HAP-1 (cell line): ENCODE data around the gene DAAM1.

Experiments
- DNase-seq, 2 experiments: peaks; one replicate each; pipeline ENCODE4 v3.0.0-alpha.2; 2016 to 2020; ENCODE audit warnings: low spot score in 2 of 2
- H3K27me3 ChIP-seq: fragments of 250-450 bp; sonication (Bioruptor Pico); 2 replicates; pipeline ENCODE4 v1.5.1; 2020; ENCODE audit warnings: low read depth, mild to moderate bottlenecking, moderate library complexity
- H3K36me3 ChIP-seq: fragments of 250-450 bp; sonication (Bioruptor Pico); replicated peaks from 2 replicates; pipeline ENCODE4 v1.5.1; 2020; ENCODE audit warnings: mild to moderate bottlenecking
- H3K4me1 ChIP-seq: fragments of 250-450 bp; sonication (Bioruptor Pico); 2 replicates; pipeline ENCODE4 v1.5.1; 2020; ENCODE audit warnings: mild to moderate bottlenecking
- H3K4me3 ChIP-seq: fragments of 250-450 bp; sonication (Bioruptor Pico); 2 replicates; pipeline ENCODE4 v1.5.1; 2020; ENCODE audit warnings: mild to moderate bottlenecking, moderate library complexity
- H3K9me3 ChIP-seq: fragments of 250-450 bp; sonication (Bioruptor Pico); 2 replicates; pipeline ENCODE4 v1.5.1; 2020; ENCODE audit warnings: mild to moderate bottlenecking, moderate library complexity
- in situ Hi-C: fragments of 300-500 bp; cut with MboI; formaldehyde crosslinking; loops from 3 replicates; pipeline ENCODE4 v1.14.3; 2020; ENCODE audit warnings: low sequenced_read_pairs, inconsistent platforms, mixed read lengths

The DAAM1 gene

DNA sequence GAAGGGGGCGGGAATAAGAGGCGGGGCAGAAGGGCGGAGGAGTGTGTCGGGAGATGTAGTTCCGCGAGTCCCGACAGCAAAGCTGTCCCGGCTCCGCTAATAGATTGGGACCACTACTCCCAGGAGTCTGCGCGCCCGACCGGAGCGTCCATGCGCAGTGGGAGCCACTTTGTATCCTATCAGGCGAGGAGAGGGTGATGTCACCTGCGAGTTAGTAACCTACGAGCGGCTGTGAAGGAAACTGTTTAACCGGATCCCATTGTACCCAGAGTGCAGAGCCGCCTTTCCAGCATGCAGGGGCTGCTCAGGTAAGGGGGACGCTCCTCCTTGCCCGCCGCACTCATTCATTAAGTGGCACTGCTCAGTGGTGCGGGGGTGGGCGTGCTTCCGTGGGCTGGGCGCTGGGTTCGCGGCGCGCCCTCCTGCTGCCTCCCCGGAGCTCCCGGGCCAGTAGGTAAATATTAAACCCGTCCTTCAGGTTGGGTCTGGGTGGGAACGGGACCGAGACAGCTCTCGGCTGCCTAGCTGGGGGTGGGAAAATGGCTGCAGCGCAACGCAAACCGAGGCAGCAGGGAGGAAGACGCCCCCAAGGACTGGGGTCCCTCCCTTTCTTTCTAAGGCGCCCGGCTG, at the start of gene DAAM1:
TSS of gene DAAM1 (plus strand) at position 207 of the 630 bp plus-strand sequence. CDS start 74,811 bp downstream, outside the sequence.
- DNase-seq, result peak; percentile 97 to 99
- peak within 1 kb of the TSS; percentile 85 for H3K4me3 ChIP-seq
- no peaks in the 10 kb centered on the region for H3K36me3 ChIP-seq
- in situ Hi-C loops, result loop anchor here (5.0 kb wide), 1 partner anchor 56 kb away; no protein-coding TSS in a partner anchor
- no peaks in the 10 kb centered on the region for H3K9me3 ChIP-seq
- H3K4me1 ChIP-seq, result peaks cover 25% of the 10 kb centered on the region
- no peaks in the 10 kb centered on the region for H3K27me3 ChIP-seq

- no peak for DNase-seq
- Histone ChIP-seq H3K4me3 (no peak overlapping the region), H3K9me3 (no peaks in the 10 kb centered on the region), H3K36me3 (no peaks in the 10 kb centered on the region), H3K4me1 (peaks cover 3% of the 10 kb centered on the region; the same call in 1 of the 2 replicates), H3K27me3 (no peaks in the 10 kb centered on the region)
- in situ Hi-C loops, result no loop called here
Measured at GRCh38 chr14:59139324-59139723, 49.1 kb upstream of the DAAM1 start.

DNA sequence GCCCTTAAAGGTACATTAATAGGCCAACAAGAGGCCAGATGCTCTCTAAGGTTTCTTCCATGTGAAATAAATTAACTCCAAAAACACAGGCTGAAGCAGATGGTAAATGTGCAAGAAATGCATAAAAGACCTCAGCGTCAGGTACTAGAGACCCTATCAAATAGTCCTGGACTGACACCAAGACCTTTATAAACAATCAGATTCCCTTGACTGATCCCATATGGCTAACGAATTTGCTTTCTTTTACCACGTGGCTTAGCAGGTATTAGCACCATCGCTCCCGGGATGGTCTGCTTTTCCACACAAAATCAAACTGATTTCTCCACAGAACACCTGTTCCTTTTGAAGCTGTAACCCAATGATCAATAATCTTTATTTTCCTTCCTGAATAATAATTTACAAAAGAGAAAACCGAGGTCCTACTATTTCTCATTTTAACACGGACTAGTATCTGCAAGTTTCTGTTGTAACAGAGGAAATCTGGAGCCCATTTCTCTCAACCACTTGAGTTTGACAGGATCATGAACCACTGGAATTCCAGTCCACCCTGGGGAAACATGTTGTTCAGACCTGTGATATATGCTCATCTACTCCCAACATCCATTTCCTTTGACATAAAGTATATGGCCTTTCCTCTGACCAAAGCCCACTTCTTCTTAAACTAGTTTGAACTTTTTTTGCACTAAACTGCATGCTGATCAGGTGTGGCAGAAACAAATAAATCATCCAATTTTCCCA, 48.2 kb upstream of the DAAM1 start:
- Histone ChIP-seq H3K4me1 (peaks cover 11% of the 10 kb centered on the region), H3K36me3 (no peaks in the 10 kb centered on the region), H3K9me3 (no peaks in the 10 kb centered on the region), H3K27me3 (no peaks in the 10 kb centered on the region), H3K4me3 (no peak overlapping the region)
- in situ Hi-C loops, result no loop called here
- DNase-seq, result no peak

DNA sequence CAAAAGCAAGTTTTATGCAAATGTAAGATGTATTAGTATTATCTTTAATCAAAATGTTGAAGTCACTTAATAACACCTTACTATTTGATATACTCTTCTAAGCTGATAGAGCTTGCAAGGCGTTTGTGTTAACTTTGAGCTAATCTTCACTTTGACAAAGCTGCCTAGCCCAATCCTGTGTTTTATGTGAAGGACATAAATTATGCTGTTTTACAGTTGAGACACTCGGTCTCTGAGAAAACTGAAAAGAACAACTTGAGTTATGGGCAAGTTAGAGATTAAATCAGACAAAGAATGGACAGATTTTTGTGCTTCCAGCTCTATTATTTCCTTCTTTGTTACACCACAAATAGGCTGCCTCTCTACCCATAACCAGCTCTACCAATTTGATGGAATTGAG, 42.0 kb upstream of the DAAM1 start:
- DNase-seq, result peak in 1 of 2 experiments; percentile 91
- in situ Hi-C loops, result no loop called here
- Histone ChIP-seq H3K9me3 (no peaks in the 10 kb centered on the region), H3K4me1 (peaks cover 49% of the 10 kb centered on the region), H3K27me3 (no peaks in the 10 kb centered on the region), H3K36me3 (no peaks in the 10 kb centered on the region), H3K4me3 (no peak overlapping the region)

- H3K4me3 ChIP-seq, result no peak overlapping the region
- H3K4me1 ChIP-seq, result peaks cover 49% of the 10 kb centered on the region
- H3K9me3 ChIP-seq, result no peaks in the 10 kb centered on the region
- H3K27me3 ChIP-seq, result no peaks in the 10 kb centered on the region
- DNase-seq, result peak in 1 of 2 experiments; percentile 64
- H3K36me3 ChIP-seq, result no peaks in the 10 kb centered on the region
- in situ Hi-C loops, result no loop called here
Measured at GRCh38 chr14:59147007-59147406, 41.5 kb upstream of the DAAM1 start.

DNA sequence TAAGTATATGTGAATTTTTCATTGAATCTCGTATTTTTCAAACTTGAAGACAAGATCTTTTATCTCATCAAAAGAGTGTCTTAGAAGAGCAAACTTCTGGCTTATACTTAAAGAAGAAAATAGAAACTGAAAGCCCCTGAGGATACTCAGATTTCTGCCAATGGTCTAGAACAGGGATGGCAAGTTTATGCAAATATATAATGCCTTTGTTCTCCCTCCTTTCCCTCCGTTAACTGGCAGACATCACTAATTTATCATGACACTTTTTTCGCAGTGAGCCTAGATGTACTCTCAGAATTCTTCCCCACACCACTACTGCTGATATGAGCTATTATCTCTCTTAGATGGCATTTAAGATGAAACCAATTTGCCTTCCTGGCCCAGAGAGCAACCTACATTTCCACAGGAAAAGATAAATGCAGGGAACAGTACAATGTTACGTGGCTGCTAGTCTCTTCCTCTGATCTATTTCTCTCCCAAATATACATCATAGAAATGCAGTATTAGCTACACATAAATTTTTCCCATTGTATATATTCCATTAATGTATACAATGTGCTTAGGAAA, 40.0 kb upstream of the DAAM1 start:
- H3K4me3 ChIP-seq, result no peak overlapping the region
- H3K9me3 ChIP-seq, result no peaks in the 10 kb centered on the region
- in situ Hi-C loops, result no loop called here
- H3K4me1 ChIP-seq, result peaks cover 49% of the 10 kb centered on the region
- DNase-seq, result peak in 1 of 2 experiments; percentile 46
- no peaks in the 10 kb centered on the region for H3K27me3 ChIP-seq
- no peaks in the 10 kb centered on the region for H3K36me3 ChIP-seq

DNA sequence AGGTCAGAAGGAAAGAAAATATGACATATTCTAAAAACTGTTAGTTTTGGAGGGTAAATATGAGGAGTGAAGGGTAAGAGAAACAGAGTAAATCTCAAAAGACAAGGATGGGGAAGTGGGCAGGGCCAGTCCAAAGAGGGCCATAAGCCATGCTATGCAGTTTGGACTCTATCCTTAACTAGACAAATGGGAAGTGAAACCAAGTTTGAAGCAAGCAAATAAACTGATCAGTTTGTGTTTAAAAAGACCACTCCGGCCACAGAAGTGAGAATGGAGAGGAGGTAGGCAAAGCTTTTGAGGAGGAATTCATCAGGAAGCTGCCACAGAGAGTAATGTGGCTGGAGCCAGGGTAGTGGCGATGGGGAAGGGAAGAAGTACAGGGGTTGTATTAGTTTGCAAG, 37.5 kb upstream of the DAAM1 start:
- Histone ChIP-seq H3K36me3 (no peaks in the 10 kb centered on the region), H3K9me3 (no peaks in the 10 kb centered on the region), H3K4me1 (peaks cover 34% of the 10 kb centered on the region), H3K27me3 (no peaks in the 10 kb centered on the region), H3K4me3 (no peak overlapping the region)
- no peak for DNase-seq
- in situ Hi-C loops, result no loop called here

DNA sequence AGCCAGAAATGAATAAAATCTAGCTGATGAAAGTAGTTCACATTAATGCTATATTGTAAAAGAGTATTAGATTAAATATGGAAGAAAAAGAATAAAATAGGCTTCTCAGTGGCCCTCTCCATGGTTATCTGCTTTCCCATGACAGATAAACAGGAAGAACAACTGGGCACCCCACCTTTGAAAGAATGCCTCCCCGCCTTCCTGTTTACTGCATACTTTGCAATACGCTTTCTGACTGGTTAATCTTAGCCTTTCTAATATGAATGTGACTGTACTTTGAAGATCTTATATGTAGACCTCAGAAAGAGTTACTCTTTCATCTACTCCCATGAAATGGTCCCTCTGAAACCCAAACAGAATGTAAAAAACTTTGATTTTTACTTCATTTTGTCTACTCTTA, 34.1 kb upstream of the DAAM1 start:
- Histone ChIP-seq H3K4me3 (no peak overlapping the region), H3K27me3 (peaks cover 3% of the 10 kb centered on the region; the same call in 1 of the 2 replicates), H3K9me3 (no peaks in the 10 kb centered on the region), H3K4me1 (peaks cover 13% of the 10 kb centered on the region), H3K36me3 (no peaks in the 10 kb centered on the region)
- DNase-seq, result no peak
- in situ Hi-C loops, result no loop called here

GRCh38 chr14:59155886-59156285, 32.6 kb upstream of the DAAM1 start:
- H3K4me3 ChIP-seq, result no peak overlapping the region
- H3K36me3 ChIP-seq, result no peaks in the 10 kb centered on the region
- peaks cover 9% of the 10 kb centered on the region for H3K4me1 ChIP-seq
- peaks cover 15% of the 10 kb centered on the region for H3K27me3 ChIP-seq
- no peak for DNase-seq
- no peaks in the 10 kb centered on the region for H3K9me3 ChIP-seq
- in situ Hi-C loops, result no loop called here

GRCh38 chr14:59159169-59159568, 29.3 kb upstream of the DAAM1 start:
- H3K36me3 ChIP-seq, result no peaks in the 10 kb centered on the region

DNA sequence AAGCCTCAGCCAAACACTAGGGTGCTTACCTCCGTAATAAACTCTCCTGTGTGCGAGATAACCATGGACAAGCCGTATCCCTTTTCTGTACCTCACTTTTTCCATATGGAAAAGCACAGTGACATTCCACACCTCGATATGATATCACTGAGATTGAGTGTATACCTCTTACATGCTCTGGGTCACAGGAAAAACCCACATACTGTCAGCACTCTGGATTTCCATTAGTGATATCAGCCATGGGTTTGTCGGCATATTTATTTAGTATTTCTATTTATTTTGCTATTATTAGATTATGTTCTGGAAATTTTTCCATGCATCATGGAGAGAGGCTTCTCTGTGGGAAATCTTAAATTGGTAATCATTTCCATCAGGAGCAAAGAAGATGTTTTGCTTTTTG, 28.0 kb upstream of the DAAM1 start:
- peaks cover 25% of the 10 kb centered on the region for H3K4me1 ChIP-seq
- no peaks in the 10 kb centered on the region for H3K9me3 ChIP-seq
- no peak for DNase-seq
- H3K4me3 ChIP-seq, result no peak overlapping the region
- H3K27me3 ChIP-seq, result peaks cover 29% of the 10 kb centered on the region
- in situ Hi-C loops, result no loop called here
- H3K36me3 ChIP-seq, result no peaks in the 10 kb centered on the region

More at GRCh38 chr14:59159169-59159568, 29.3 kb upstream of the DAAM1 start:
- Histone ChIP-seq H3K9me3 (no peaks in the 10 kb centered on the region), H3K4me1 (peaks cover 25% of the 10 kb centered on the region), H3K27me3 (peaks cover 28% of the 10 kb centered on the region), H3K4me3 (no peak overlapping the region)
- no peak for DNase-seq
- in situ Hi-C loops, result no loop called here

DNA sequence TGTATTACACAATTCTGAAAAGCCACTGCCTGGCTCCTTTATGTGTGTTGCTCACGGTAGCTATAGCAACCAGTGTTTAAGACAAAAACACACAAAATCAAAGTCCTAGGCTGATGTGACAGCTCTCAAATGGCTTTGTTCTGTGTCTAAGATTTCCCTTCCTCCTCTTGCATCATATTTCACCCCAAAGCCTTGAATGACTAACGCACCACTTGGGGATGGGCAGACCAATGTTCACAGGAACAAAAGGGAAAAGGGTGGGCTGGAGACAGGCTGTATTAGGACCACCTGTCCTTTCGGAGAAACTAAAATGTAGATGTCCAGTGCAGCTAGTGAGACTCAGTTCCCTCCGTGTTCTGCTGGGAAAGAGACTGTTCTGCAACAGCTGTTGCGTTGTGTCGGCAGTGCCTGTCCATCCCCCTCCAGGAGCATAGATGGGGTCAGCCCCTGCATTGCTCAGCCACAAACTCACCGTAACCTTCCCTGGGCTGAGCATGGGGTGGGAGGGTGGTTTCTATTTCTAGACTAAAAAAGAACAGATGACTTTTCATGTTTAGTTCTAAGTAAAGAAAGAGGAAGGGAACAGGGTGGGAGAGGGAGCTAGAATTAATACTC, 26.8 kb upstream of the DAAM1 start:
- Histone ChIP-seq H3K27me3 (peaks cover 30% of the 10 kb centered on the region), H3K4me1 (peaks cover 25% of the 10 kb centered on the region), H3K36me3 (no peaks in the 10 kb centered on the region), H3K9me3 (no peaks in the 10 kb centered on the region), H3K4me3 (no peak overlapping the region)
- DNase-seq, result peak; percentile 40 to 66
- in situ Hi-C loops, result no loop called here

DNA sequence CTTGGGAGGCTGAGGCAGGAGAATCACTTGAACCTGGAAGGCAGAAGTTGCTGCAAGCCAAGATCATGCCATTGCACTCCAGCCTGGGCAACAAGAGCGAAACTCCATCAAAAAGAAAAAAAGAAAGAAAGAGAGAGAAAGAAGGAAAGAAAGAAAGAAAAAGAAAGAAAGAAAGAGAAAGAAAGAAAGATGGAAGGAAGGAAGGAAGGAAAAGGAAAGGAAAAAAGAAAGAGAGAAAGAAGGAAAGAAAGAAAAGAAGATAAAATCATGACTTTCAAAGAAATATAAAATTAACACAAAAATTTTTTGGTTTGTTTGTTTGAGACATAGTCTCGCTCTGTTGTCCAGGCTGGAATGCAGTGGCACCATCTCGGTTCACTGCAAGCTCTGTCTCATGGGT, 22.2 kb upstream of the DAAM1 start:
- Histone ChIP-seq H3K9me3 (no peaks in the 10 kb centered on the region), H3K36me3 (no peaks in the 10 kb centered on the region), H3K27me3 (peaks cover 12% of the 10 kb centered on the region), H3K4me3 (no peak overlapping the region), H3K4me1 (peaks cover 16% of the 10 kb centered on the region)
- no peak for DNase-seq
- in situ Hi-C loops, result no loop called here

DNA sequence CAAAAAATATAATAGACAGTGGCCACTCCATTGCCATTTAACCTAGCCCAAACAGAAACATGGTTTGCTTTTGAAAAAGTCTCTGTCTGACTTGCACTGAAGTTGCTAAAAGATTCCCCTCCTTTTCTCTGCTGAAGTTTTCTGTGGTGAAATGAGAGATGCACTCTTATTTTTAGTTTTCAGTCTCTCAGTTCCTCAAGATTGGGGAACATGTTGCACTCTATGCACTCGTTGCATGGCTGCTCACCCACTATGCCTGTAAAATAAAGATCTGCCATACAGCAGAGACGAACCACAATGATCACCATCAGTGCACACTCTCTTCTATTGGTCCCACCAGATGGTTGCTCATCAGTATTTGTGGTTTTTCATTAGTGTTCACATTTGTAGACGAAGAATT, 13.1 kb upstream of the DAAM1 start:
- in situ Hi-C loops, result no loop called here
- no peak for DNase-seq
- Histone ChIP-seq H3K9me3 (no peaks in the 10 kb centered on the region), H3K4me1 (peaks cover 6% of the 10 kb centered on the region; the same call in 1 of the 2 replicates), H3K27me3 (peaks cover 4% of the 10 kb centered on the region; the same call in 1 of the 2 replicates), H3K36me3 (no peaks in the 10 kb centered on the region), H3K4me3 (no peak overlapping the region)
